ENCODE data around the gene GALNT18. TPM values are rescaled to one million over a fixed set of nuclear protein-coding genes. Genes with fewer than 3 reads are reported as not detected.

Gene GALNT18
- total RNA-seq, 3 donors from 2014 or later (not counting 1 experiment from before 2014, with no cell fraction given): 0.18 to 0.42 (median 0.38) TPM

- Mint-ChIP-seq H3K9me3 (peaks cover 7% of the 10 kb centered on the region in 2 donors), H3K27ac (no peak overlapping the region), H3K27me3 (ENCODE audit: low read depth in 2 of 2) (peaks cover 5 to 9% of the 10 kb centered on the region in 2 donors), H3K4me3 (no peak overlapping the region), H3K4me1 (peaks cover 0 to 8% of the 10 kb centered on the region in 2 donors), H3K36me3 (no peaks in the 10 kb centered on the region)
- Histone ChIP-seq H3K27ac (ENCODE audit: low read length) (no peak overlapping the region), H3K36me3 (ENCODE audit: control insufficient read depth, insufficient read depth, low read length) (no peaks in the 10 kb centered on the region), H3K27me3 (ENCODE audit: control insufficient read depth, insufficient read depth, low read length) (no peaks in the 10 kb centered on the region), H3K9me3 (ENCODE audit: control insufficient read depth, insufficient read depth, low read length) (no peaks in the 10 kb centered on the region), H3K4me3 (ENCODE audit: low read length) (no peak overlapping the region), H3K4me1 (ENCODE audit: control insufficient read depth, insufficient read depth, low read length) (no peaks in the 10 kb centered on the region)
- intact Hi-C loops (cut with micrococcal nuclease): no loop called here
- TF ChIP-seq CTCF (IDR thresholded peaks at IDR 0.05): no peak
- 59% methylated on average over 4 of the region's 4 CpGs for WGBS (ENCODE audit: insufficient coverage)
- DNase-seq (no peak), ATAC-seq (no peak)
Observed at GRCh38 chr11:11251394-11251970, 370.3 kb downstream of the GALNT18 start.

- H3K9me3 ChIP-seq (ENCODE audit: control insufficient read depth, insufficient read depth, low read length): no peaks in the 10 kb centered on the region
- no peak for TF ChIP-seq CTCF (IDR thresholded peaks at IDR 0.05)
- intact Hi-C loops (cut with micrococcal nuclease): no loop called here
- H3K27me3 Mint-ChIP-seq (ENCODE audit: low read depth in 2 of 2): peaks cover 0 to 9% of the 10 kb centered on the region in 2 donors
- H3K4me3 ChIP-seq (ENCODE audit: low read length): no peak overlapping the region
- H3K4me3 Mint-ChIP-seq: no peak overlapping the region
- H3K4me1 ChIP-seq (ENCODE audit: control insufficient read depth, insufficient read depth, low read length): no peaks in the 10 kb centered on the region
- no peak for DNase-seq
- H3K27ac ChIP-seq (ENCODE audit: low read length): no peak overlapping the region
- no peaks in the 10 kb centered on the region for H3K36me3 ChIP-seq (ENCODE audit: control insufficient read depth, insufficient read depth, low read length)
- H3K4me1 Mint-ChIP-seq: peaks cover 0 to 13% of the 10 kb centered on the region in 2 donors
- ATAC-seq: no peak
- 73% methylated on average over 2 of the region's 2 CpGs for WGBS (ENCODE audit: insufficient coverage)
- H3K9me3 Mint-ChIP-seq: peaks cover 9% of the 10 kb centered on the region in 2 donors
- H3K36me3 Mint-ChIP-seq: no peaks in the 10 kb centered on the region
- no peak overlapping the region for H3K27ac Mint-ChIP-seq
- no peaks in the 10 kb centered on the region for H3K27me3 ChIP-seq (ENCODE audit: control insufficient read depth, insufficient read depth, low read length)
Observed at GRCh38 chr11:11250470-11250869, 371.3 kb downstream of the GALNT18 start.

- no peak for ATAC-seq
- peaks cover 4 to 10% of the 10 kb centered on the region in 2 donors for H3K27me3 Mint-ChIP-seq (ENCODE audit: low read depth in 2 of 2)
- H3K27me3 ChIP-seq (ENCODE audit: control insufficient read depth, insufficient read depth, low read length): no peaks in the 10 kb centered on the region
- H3K36me3 ChIP-seq (ENCODE audit: control insufficient read depth, insufficient read depth, low read length): no peaks in the 10 kb centered on the region
- H3K4me1 ChIP-seq (ENCODE audit: control insufficient read depth, insufficient read depth, low read length): peaks cover 7% of the 10 kb centered on the region
- no peak for TF ChIP-seq CTCF (IDR thresholded peaks at IDR 0.05)
- no peak overlapping the region for H3K27ac Mint-ChIP-seq
- DNase-seq: no peak
- peaks cover 9% of the 10 kb centered on the region in 2 donors for H3K9me3 Mint-ChIP-seq
- H3K27ac ChIP-seq (ENCODE audit: low read length): no peak overlapping the region
- peaks cover 0 to 13% of the 10 kb centered on the region in 2 donors for H3K4me1 Mint-ChIP-seq
- WGBS (ENCODE audit: insufficient coverage): 82% methylated on average over 2 of the region's 2 CpGs
- H3K9me3 ChIP-seq (ENCODE audit: control insufficient read depth, insufficient read depth, low read length): no peaks in the 10 kb centered on the region
- no peaks in the 10 kb centered on the region for H3K36me3 Mint-ChIP-seq
- intact Hi-C loops (cut with micrococcal nuclease): no loop called here
- no peak overlapping the region for H3K4me3 Mint-ChIP-seq
- no peak overlapping the region for H3K4me3 ChIP-seq (ENCODE audit: low read length)
Observed at GRCh38 chr11:11247576-11247975, 374.2 kb downstream of the GALNT18 start.

GRCh38 chr11:11247086-11247485 lies 374.7 kb downstream of the GALNT18 start:
- Histone ChIP-seq H3K27ac (ENCODE audit: low read length) (no peak overlapping the region), H3K9me3 (ENCODE audit: control insufficient read depth, insufficient read depth, low read length) (no peaks in the 10 kb centered on the region), H3K36me3 (ENCODE audit: control insufficient read depth, insufficient read depth, low read length) (no peaks in the 10 kb centered on the region), H3K4me1 (ENCODE audit: control insufficient read depth, insufficient read depth, low read length) (peaks cover 7% of the 10 kb centered on the region), H3K27me3 (ENCODE audit: control insufficient read depth, insufficient read depth, low read length) (no peaks in the 10 kb centered on the region), H3K4me3 (ENCODE audit: low read length) (no peak overlapping the region)
- no peak for TF ChIP-seq CTCF (IDR thresholded peaks at IDR 0.05)
- no peak for DNase-seq
- H3K27me3 Mint-ChIP-seq (ENCODE audit: low read depth in 2 of 2): peaks cover 7 to 10% of the 10 kb centered on the region in 2 donors
- H3K27ac Mint-ChIP-seq: no peak overlapping the region
- H3K4me3 Mint-ChIP-seq: no peak overlapping the region
- no peak for ATAC-seq
- WGBS (ENCODE audit: insufficient coverage): no CpG with 5 or more reads among the region's 6 CpGs
- peaks cover 9% of the 10 kb centered on the region in 2 donors for H3K9me3 Mint-ChIP-seq
- no peaks in the 10 kb centered on the region for H3K36me3 Mint-ChIP-seq
- intact Hi-C loops (cut with micrococcal nuclease): no loop called here
- H3K4me1 Mint-ChIP-seq: peaks cover 0 to 13% of the 10 kb centered on the region in 2 donors

Data from natural killer cell (primary cell).